Tibial nerve (tissue), 3 donors: Measurements from ENCODE around the gene ARHGAP23.

ENCODE experiments used
- POLR2A ChIP-seq, 2 donors: fragments of 450-650 bp; IDR thresholded peaks; one replicate each; pipeline ENCODE4 v1.6.1; 2017; ENCODE audit warnings: antibody characterized with exemption in 2 of 2, mild to moderate bottlenecking in 2 of 2, moderate library complexity in 2 of 2
- TF ChIP-seq, protein P1 (sequence below), 5 experiments: fragments of 200-600 bp in 3 of 5; fragments of 450-650 bp in 2 of 5; sonication (generic) in 3 of 5; IDR thresholded peaks; one replicate each; pipeline ENCODE4 v1.5.1; 2016 to 2019; ENCODE audit warnings: antibody characterized with exemption in 5 of 5, mild to moderate bottlenecking in 3 of 5, moderate library complexity in 2 of 5

- no peak for TF ChIP-seq POLR2A (IDR thresholded peaks at IDR 0.05)
- TF ChIP-seq, protein P1, sequence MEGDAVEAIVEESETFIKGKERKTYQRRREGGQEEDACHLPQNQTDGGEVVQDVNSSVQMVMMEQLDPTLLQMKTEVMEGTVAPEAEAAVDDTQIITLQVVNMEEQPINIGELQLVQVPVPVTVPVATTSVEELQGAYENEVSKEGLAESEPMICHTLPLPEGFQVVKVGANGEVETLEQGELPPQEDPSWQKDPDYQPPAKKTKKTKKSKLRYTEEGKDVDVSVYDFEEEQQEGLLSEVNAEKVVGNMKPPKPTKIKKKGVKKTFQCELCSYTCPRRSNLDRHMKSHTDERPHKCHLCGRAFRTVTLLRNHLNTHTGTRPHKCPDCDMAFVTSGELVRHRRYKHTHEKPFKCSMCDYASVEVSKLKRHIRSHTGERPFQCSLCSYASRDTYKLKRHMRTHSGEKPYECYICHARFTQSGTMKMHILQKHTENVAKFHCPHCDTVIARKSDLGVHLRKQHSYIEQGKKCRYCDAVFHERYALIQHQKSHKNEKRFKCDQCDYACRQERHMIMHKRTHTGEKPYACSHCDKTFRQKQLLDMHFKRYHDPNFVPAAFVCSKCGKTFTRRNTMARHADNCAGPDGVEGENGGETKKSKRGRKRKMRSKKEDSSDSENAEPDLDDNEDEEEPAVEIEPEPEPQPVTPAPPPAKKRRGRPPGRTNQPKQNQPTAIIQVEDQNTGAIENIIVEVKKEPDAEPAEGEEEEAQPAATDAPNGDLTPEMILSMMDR (IDR thresholded peaks at IDR 0.05) = no peak
These were observed 38.4 kb downstream of the ARHGAP23 start for GRCh38 chr17:38466346-38467315.
